ENCODE results near the gene HBS1L. TPM values are rescaled to one million over a fixed set of nuclear protein-coding genes. Genes with fewer than 3 reads are reported as not detected.

Gene HBS1L
- total RNA-seq, 4 donors from 2014 or later: 31.2 to 54.2 (median 46.0) TPM

DNA sequence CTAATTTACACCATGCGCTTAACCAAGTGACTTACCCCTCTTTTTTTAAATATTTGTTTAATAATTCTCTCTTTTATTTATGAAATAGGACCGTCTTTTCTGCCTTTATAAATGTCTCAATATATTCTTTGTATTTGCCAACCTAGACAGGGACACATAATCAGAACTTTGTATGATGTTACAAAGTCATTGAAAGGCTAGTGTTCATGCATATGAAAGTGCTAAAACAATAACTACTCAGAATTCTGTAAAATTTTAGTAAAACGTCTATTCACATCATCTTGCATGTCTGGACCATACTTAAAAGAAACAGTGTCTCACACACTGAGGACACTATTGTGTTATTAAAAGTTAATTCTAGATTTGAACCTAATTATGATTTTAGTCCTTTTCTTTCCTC, 41.1 kb upstream of the HBS1L start:
- Histone ChIP-seq H3K27me3 (no peaks in the 10 kb centered on the region), H3K36me3 (no peaks in the 10 kb centered on the region), H3K9me3 (no peaks in the 10 kb centered on the region), H3K27ac (no peak overlapping the region), H3K4me1 (no peaks in the 10 kb centered on the region), H3K4me3 (no peak overlapping the region)
- 42 to 48% methylated on average over 3 of the region's 3 CpGs for WGBS, 2 donors
- TF ChIP-seq, protein P1, sequence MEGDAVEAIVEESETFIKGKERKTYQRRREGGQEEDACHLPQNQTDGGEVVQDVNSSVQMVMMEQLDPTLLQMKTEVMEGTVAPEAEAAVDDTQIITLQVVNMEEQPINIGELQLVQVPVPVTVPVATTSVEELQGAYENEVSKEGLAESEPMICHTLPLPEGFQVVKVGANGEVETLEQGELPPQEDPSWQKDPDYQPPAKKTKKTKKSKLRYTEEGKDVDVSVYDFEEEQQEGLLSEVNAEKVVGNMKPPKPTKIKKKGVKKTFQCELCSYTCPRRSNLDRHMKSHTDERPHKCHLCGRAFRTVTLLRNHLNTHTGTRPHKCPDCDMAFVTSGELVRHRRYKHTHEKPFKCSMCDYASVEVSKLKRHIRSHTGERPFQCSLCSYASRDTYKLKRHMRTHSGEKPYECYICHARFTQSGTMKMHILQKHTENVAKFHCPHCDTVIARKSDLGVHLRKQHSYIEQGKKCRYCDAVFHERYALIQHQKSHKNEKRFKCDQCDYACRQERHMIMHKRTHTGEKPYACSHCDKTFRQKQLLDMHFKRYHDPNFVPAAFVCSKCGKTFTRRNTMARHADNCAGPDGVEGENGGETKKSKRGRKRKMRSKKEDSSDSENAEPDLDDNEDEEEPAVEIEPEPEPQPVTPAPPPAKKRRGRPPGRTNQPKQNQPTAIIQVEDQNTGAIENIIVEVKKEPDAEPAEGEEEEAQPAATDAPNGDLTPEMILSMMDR (IDR thresholded peaks at IDR 0.05): no peak
- TF ChIP-seq POLR2A (IDR thresholded peaks at IDR 0.05) (no peak), EP300 (IDR thresholded peaks at IDR 0.05) (no peak)
- no peak for DNase-seq (ENCODE audit: low spot score in 2 of 2)

DNA sequence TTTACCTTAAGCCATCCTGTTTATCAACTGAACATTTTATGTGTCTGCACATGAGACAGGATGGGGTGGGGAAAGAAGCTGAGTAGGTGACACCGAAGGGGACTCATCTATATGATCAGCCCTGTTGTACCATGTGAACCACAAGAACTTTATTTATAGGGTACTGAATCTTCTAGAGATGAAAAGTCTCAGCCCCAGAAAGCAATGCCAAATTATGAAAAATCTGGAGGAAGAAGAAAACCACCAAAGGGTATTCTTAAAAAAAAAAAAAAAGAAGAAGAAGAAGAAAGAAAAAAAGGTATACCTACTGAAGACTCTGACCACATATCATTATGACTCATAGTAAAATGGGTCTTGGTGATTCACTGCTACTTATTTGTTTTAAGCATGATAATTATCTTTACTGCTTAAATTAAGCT, 39.8 kb upstream of the HBS1L start:
- no peak overlapping the region for H3K4me3 ChIP-seq
- no peaks in the 10 kb centered on the region for H3K9me3 ChIP-seq
- H3K27ac ChIP-seq: no peak overlapping the region
- TF ChIP-seq POLR2A (IDR thresholded peaks at IDR 0.05): no peak
- no peak for TF ChIP-seq EP300 (IDR thresholded peaks at IDR 0.05)
- TF ChIP-seq, protein P1 (IDR thresholded peaks at IDR 0.05): no peak
- DNase-seq (ENCODE audit: low spot score in 2 of 2): no peak
- no peaks in the 10 kb centered on the region for H3K4me1 ChIP-seq
- no peaks in the 10 kb centered on the region for H3K27me3 ChIP-seq
- 78 to 93% methylated on average over 1 of the region's 1 CpG for WGBS, 2 donors
- H3K36me3 ChIP-seq: no peaks in the 10 kb centered on the region

DNA sequence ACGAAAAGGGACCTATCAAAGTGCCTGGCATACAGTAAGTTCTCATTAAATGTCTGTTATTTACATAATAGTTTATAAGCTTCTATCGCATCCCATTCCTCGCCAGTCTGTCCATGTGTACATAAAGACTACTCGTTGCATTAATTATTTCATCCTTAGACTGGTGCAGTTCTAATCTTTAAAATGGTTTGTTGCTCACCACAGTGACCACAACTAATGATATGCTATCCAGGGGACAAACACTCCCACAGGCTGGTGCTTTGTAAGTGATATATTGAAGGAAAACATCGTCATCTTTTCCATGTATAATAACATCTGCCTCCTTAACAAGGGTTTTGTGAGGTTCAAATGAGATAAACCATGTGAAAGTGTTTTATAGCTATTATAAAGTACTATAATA, 39.0 kb upstream of the HBS1L start:
- H3K9me3 ChIP-seq: no peaks in the 10 kb centered on the region
- WGBS, 2 donors: 58 to 72% methylated on average over 5 of the region's 5 CpGs

DNA sequence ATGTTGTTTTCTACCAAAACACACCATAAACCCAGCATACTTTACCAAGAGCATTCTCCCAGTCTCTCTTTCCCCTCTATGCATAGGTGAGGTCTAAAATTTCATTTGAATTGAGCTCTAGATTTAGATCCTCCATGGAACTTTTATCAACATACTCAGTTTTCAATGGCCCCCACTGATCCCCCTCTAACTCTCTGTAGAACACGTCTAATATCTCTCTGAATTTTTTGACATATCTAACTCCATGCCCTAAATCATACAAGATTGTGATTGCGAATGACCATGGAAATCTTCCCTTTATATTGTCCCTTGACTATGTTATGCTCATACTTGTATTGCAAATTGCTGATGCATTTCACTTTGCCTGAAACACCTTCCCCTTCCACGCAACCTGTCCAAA, 38.1 kb upstream of the HBS1L start:
- Histone ChIP-seq H3K27me3 (no peaks in the 10 kb centered on the region), H3K4me3 (no peak overlapping the region), H3K27ac (no peak overlapping the region), H3K9me3 (no peaks in the 10 kb centered on the region), H3K4me1 (no peaks in the 10 kb centered on the region), H3K36me3 (no peaks in the 10 kb centered on the region)
- WGBS, 2 donors: 92 to 96% methylated on average over 3 of the region's 3 CpGs
- no peak for DNase-seq (ENCODE audit: low spot score in 2 of 2)
- TF ChIP-seq EP300 (IDR thresholded peaks at IDR 0.05) (no peak), POLR2A (IDR thresholded peaks at IDR 0.05) (no peak)
- TF ChIP-seq, protein P1 (IDR thresholded peaks at IDR 0.05): no peak

More for the DNA sequence above, 39.0 kb upstream of the HBS1L start:
- TF ChIP-seq, protein P1 (IDR thresholded peaks at IDR 0.05): no peak
- no peak for TF ChIP-seq POLR2A (IDR thresholded peaks at IDR 0.05)
- Histone ChIP-seq H3K36me3 (no peaks in the 10 kb centered on the region), H3K4me3 (no peak overlapping the region), H3K4me1 (no peaks in the 10 kb centered on the region), H3K27me3 (no peaks in the 10 kb centered on the region), H3K27ac (no peak overlapping the region)
- DNase-seq (ENCODE audit: low spot score in 2 of 2): no peak

DNA sequence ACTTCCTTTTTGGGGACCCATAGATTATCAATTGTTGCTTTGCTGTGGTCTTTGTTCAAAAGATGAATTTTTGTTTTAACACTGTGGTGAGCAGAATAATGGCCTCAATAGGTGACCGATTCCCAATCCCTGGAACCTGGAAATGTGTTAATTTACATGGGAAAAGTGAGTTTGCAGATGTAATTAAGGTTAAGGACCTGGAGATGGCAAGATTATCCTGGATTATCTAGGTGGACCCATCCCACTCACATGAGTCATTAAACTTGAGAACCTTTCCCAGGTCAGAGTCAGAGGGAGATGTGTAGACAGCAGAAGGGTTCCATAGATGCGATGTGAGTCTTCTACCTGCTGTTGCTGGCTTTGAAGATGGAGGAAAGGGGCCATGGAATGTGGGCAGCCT, 36.2 kb upstream of the HBS1L start:
- Histone ChIP-seq H3K36me3 (no peaks in the 10 kb centered on the region), H3K27me3 (no peaks in the 10 kb centered on the region), H3K4me3 (no peak overlapping the region), H3K4me1 (no peaks in the 10 kb centered on the region), H3K27ac (no peak overlapping the region), H3K9me3 (no peaks in the 10 kb centered on the region)
- TF ChIP-seq, protein P1 (IDR thresholded peaks at IDR 0.05): no peak
- TF ChIP-seq EP300 (IDR thresholded peaks at IDR 0.05): no peak
- TF ChIP-seq POLR2A (IDR thresholded peaks at IDR 0.05): no peak
- 98 to 100% methylated on average over 2 of the region's 2 CpGs for WGBS, 2 donors
- no peak for DNase-seq (ENCODE audit: low spot score in 2 of 2)

Measured in tibial nerve (tissue), 4 donors.